HEK293 (cell line): ENCODE data around the gene GDPD5.

Experiments used
- GLI4 ChIP-seq: fragments of 450-650 bp; formaldehyde crosslinking; IDR thresholded peaks from 2 replicates; pipeline ENCODE4 v1.5.1; 2016; ENCODE audit warnings: missing biosample characterization, missing genetic modification characterization
- TCF7L2 ChIP-seq: IDR thresholded peaks from 2 replicates; pipeline ENCODE4 v1.6.1; 2011; ENCODE audit warnings: low read depth, mild to moderate bottlenecking, inconsistent platforms, low read length, moderate library complexity, borderline replicate concordance
- YY1 ChIP-seq: fragments of 450-650 bp; formaldehyde crosslinking; IDR thresholded peaks from 2 replicates; pipeline ENCODE4 v1.5.1; 2018; ENCODE audit warnings: missing biosample characterization, missing genetic modification characterization
- ZBTB8A ChIP-seq: fragments of 450-650 bp; formaldehyde crosslinking; IDR thresholded peaks from 2 replicates; pipeline ENCODE4 v1.5.1; 2016; ENCODE audit warnings: missing biosample characterization, missing genetic modification characterization
- ZFP69B ChIP-seq: fragments of 450-650 bp; formaldehyde crosslinking; IDR thresholded peaks from 2 replicates; pipeline ENCODE4 v1.5.1; 2016; ENCODE audit warnings: missing biosample characterization, missing genetic modification characterization
- ZNF132 ChIP-seq: fragments of 450-650 bp; formaldehyde crosslinking; IDR thresholded peaks from 2 replicates; pipeline ENCODE4 v1.5.1; 2017; ENCODE audit warnings: missing biosample characterization, missing genetic modification characterization, borderline replicate concordance
- ZNF138 ChIP-seq: fragments of 450-650 bp; formaldehyde crosslinking; IDR thresholded peaks from 2 replicates; pipeline ENCODE4 v1.5.1; 2016; ENCODE audit warnings: missing biosample characterization, missing genetic modification characterization, borderline replicate concordance
- ZNF777 ChIP-seq: fragments of 450-650 bp; formaldehyde crosslinking; IDR thresholded peaks from 2 replicates; pipeline ENCODE4 v1.5.1; 2017; ENCODE audit warnings: missing biosample characterization, missing genetic modification characterization, borderline replicate concordance
- TF ChIP-seq, protein P1 (sequence below): fragments of 450-650 bp; formaldehyde crosslinking; IDR thresholded peaks from 2 replicates; pipeline ENCODE4 v1.5.1; 2016; ENCODE audit warnings: missing biosample characterization, missing genetic modification characterization, low read depth
- TF ChIP-seq, protein P2 (sequence below): fragments of 450-650 bp; formaldehyde crosslinking; IDR thresholded peaks from 2 replicates; pipeline ENCODE4 v1.5.1; 2016; ENCODE audit warnings: missing biosample characterization, missing genetic modification characterization
- TF ChIP-seq, protein P3 (sequence below): fragments of 450-650 bp; formaldehyde crosslinking; IDR thresholded peaks from 2 replicates; pipeline ENCODE4 v1.5.1; 2017; ENCODE audit warnings: missing biosample characterization, missing genetic modification characterization
- TF ChIP-seq, protein P4 (sequence below): fragments of 450-650 bp; formaldehyde crosslinking; IDR thresholded peaks from 2 replicates; pipeline ENCODE4 v1.5.1; 2016; ENCODE audit warnings: missing biosample characterization, missing genetic modification characterization

DNA sequence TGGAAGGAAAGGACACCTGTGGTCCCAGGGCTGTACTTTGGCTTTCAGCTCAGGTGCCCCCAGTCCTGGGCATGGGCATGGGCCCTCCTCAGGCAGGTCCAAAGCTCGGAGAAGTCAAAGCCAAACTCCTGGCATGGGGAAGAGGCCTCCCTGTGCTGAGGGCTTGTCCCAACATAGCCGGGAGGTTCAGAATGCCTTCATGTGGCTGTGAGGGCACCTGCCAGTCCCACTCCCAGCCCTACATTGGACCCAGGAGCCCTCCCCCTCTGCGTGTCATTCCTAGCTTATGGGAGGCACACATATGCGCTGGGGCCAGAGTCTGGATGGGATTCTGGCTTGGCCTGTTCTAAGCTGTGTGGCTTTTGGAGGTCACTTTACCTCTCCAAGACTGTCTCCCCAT, 91.7 kb downstream of the GDPD5 start:
- TF ChIP-seq GLI4 (tag by site-specific recombination) (no peak), ZNF777 (tag by site-specific recombination) (no peak), ZFP69B (tag by site-specific recombination) (no peak), ZNF132 (tag by site-specific recombination) (no peak), ZNF138 (no peak), TCF7L2 (no peak), YY1 (no peak), ZBTB8A (tag by site-specific recombination) (no peak)
- TF ChIP-seq, protein P1, sequence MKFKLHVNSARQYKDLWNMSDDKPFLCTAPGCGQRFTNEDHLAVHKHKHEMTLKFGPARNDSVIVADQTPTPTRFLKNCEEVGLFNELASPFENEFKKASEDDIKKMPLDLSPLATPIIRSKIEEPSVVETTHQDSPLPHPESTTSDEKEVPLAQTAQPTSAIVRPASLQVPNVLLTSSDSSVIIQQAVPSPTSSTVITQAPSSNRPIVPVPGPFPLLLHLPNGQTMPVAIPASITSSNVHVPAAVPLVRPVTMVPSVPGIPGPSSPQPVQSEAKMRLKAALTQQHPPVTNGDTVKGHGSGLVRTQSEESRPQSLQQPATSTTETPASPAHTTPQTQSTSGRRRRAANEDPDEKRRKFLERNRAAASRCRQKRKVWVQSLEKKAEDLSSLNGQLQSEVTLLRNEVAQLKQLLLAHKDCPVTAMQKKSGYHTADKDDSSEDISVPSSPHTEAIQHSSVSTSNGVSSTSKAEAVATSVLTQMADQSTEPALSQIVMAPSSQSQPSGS (tag by site-specific recombination), result no peak
- TF ChIP-seq, protein P2, sequence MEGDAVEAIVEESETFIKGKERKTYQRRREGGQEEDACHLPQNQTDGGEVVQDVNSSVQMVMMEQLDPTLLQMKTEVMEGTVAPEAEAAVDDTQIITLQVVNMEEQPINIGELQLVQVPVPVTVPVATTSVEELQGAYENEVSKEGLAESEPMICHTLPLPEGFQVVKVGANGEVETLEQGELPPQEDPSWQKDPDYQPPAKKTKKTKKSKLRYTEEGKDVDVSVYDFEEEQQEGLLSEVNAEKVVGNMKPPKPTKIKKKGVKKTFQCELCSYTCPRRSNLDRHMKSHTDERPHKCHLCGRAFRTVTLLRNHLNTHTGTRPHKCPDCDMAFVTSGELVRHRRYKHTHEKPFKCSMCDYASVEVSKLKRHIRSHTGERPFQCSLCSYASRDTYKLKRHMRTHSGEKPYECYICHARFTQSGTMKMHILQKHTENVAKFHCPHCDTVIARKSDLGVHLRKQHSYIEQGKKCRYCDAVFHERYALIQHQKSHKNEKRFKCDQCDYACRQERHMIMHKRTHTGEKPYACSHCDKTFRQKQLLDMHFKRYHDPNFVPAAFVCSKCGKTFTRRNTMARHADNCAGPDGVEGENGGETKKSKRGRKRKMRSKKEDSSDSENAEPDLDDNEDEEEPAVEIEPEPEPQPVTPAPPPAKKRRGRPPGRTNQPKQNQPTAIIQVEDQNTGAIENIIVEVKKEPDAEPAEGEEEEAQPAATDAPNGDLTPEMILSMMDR, result no peak
- TF ChIP-seq, protein P3, sequence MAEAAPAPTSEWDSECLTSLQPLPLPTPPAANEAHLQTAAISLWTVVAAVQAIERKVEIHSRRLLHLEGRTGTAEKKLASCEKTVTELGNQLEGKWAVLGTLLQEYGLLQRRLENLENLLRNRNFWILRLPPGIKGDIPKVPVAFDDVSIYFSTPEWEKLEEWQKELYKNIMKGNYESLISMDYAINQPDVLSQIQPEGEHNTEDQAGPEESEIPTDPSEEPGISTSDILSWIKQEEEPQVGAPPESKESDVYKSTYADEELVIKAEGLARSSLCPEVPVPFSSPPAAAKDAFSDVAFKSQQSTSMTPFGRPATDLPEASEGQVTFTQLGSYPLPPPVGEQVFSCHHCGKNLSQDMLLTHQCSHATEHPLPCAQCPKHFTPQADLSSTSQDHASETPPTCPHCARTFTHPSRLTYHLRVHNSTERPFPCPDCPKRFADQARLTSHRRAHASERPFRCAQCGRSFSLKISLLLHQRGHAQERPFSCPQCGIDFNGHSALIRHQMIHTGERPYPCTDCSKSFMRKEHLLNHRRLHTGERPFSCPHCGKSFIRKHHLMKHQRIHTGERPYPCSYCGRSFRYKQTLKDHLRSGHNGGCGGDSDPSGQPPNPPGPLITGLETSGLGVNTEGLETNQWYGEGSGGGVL, result no peak
- TF ChIP-seq, protein P4, sequence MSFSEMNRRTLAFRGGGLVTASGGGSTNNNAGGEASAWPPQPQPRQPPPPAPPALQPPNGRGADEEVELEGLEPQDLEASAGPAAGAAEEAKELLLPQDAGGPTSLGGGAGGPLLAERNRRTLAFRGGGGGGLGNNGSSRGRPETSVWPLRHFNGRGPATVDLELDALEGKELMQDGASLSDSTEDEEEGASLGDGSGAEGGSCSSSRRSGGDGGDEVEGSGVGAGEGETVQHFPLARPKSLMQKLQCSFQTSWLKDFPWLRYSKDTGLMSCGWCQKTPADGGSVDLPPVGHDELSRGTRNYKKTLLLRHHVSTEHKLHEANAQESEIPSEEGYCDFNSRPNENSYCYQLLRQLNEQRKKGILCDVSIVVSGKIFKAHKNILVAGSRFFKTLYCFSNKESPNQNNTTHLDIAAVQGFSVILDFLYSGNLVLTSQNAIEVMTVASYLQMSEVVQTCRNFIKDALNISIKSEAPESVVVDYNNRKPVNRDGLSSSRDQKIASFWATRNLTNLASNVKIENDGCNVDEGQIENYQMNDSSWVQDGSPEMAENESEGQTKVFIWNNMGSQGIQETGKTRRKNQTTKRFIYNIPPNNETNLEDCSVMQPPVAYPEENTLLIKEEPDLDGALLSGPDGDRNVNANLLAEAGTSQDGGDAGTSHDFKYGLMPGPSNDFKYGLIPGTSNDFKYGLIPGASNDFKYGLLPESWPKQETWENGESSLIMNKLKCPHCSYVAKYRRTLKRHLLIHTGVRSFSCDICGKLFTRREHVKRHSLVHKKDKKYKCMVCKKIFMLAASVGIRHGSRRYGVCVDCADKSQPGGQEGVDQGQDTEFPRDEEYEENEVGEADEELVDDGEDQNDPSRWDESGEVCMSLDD (tag by site-specific recombination), result no peak
